ENCODE measurements around the gene CPNE7.

- no peak for TF ChIP-seq CTCF (IDR thresholded peaks at IDR 0.05; ENCODE audit: low read depth, low read length)
- no peak for TF ChIP-seq EZH2phosphoT487 (IDR thresholded peaks at IDR 0.05; ENCODE audit: low read depth)
Observed at GRCh38 chr16:89554343-89554742, 21.2 kb upstream of the CPNE7 start.
